ENCODE results near the gene ADARB2.

DNA sequence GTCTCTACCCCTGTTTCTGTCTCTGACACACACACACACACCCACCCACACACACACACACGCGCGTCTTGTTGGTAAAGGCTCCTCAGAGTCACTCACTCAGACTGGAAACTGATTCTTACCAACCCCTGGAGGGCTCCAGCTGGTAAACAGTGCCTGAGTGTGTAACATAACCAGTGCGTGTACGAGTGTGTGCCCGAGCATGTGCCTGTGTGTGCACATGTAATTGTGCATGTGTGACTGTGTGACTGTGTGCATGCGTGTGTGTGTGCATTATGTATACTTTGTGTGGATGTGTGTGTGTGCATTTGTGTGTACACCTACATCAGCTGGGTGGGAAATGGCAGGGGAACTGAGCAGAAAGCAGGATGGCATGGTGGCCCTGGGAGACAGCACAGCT lies 364.0 kb downstream of the ADARB2 start:
- TF ChIP-seq, protein P1, sequence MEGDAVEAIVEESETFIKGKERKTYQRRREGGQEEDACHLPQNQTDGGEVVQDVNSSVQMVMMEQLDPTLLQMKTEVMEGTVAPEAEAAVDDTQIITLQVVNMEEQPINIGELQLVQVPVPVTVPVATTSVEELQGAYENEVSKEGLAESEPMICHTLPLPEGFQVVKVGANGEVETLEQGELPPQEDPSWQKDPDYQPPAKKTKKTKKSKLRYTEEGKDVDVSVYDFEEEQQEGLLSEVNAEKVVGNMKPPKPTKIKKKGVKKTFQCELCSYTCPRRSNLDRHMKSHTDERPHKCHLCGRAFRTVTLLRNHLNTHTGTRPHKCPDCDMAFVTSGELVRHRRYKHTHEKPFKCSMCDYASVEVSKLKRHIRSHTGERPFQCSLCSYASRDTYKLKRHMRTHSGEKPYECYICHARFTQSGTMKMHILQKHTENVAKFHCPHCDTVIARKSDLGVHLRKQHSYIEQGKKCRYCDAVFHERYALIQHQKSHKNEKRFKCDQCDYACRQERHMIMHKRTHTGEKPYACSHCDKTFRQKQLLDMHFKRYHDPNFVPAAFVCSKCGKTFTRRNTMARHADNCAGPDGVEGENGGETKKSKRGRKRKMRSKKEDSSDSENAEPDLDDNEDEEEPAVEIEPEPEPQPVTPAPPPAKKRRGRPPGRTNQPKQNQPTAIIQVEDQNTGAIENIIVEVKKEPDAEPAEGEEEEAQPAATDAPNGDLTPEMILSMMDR (IDR thresholded peaks at IDR 0.05): no peak
- TF ChIP-seq POLR2A (IDR thresholded peaks at IDR 0.05): no peak

Data from suprapubic skin (tissue), 3 donors.